ENCODE measurements around the gene ARHGAP1. TPM values are rescaled to one million over a fixed set of nuclear protein-coding genes. Genes with fewer than 3 reads are reported as not detected.
A peak's percentile ranks its signal among the peaks of the same experiment; 100 is the strongest.

ARHGAP1 gene
- polyA plus RNA-seq, 2 donors: 27.3 to 33.8 TPM

DNA sequence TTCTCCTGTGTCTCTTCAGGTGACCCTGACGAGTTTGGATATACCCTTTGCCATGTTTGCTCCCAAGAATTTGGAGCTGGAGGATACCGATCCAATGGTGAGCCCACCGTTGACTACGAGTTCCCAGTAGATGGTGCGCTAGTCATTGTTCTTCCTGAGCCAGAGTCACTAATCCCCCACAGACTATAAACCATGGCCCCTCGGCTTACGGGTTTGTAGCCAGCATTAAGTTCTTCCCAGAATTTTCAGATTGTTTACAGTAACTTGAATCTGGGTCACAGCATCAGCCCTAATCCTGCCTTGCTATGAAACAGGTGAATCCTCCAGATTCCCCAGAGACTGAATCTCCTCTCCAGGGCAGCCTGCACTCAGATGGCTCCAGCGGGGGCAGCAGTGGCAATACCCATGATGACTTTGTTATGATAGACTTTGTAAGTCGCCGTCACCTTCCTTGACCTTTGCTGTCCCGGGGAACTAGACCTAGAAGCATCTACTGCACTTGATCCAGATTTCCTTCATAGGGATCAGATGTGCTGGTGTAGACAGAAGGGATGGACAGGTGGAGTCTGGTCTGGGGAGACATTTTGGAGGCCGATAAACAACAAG is 31.8 kb downstream of the ARHGAP1 start:
- Histone ChIP-seq H3K27ac (ENCODE audit: low read depth in 2 of 2, low read length in 1 of 2) (no peak overlapping the region), H3K36me3 (ENCODE audit: control insufficient read depth in 2 of 2, insufficient read depth in 2 of 2, low read length in 1 of 2) (peaks cover 29 to 40% of the 10 kb centered on the region in 2 donors), H3K4me3 (ENCODE audit: low read depth in 1 of 2, low read length in 2 of 2) (no peak overlapping the region), H3K27me3 (ENCODE audit: control insufficient read depth in 1 of 2, insufficient read depth in 2 of 2, low read length in 2 of 2) (no peaks in the 10 kb centered on the region), H3K9me3 (ENCODE audit: control insufficient read depth in 2 of 2, insufficient read depth in 1 of 2, low read depth in 1 of 2, low read length in 1 of 2) (no peaks in the 10 kb centered on the region), H3K4me1 (ENCODE audit: control insufficient read depth in 2 of 2, insufficient read depth in 2 of 2, low read length in 1 of 2) (peaks cover 0 to 10% of the 10 kb centered on the region in 2 donors)
- WGBS, 2 donors: 91 to 93% methylated on average over 12 of the region's 12 CpGs

DNA sequence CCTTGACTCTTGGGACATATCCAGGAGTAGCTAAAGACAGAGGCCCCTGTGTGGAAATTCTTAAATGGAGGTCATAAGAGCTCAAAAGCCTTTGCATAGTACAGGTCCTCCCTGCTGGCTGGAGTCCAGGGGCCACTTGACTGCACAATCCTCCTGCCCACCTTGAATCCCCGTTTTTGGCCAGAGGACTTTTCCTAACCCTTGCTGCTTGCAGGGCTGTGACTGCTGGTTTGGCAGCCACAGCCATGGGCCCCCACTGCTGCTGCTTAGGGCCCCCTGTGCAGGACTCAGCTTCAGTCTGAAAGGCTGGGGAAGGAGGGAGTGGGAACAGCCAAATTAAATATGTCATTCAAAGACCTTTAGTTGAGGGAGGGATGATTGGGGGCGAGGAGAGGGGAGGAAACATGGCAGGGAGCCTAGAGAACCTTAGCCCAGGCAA is 33.4 kb downstream of the ARHGAP1 start:
- Histone ChIP-seq H3K4me3 (ENCODE audit: low read depth in 1 of 2, low read length in 2 of 2) (no peak overlapping the region), H3K27ac (ENCODE audit: low read depth in 2 of 2, low read length in 1 of 2) (peak overlapping the region in 1 of 2 donors; percentile 44), H3K9me3 (ENCODE audit: control insufficient read depth in 2 of 2, insufficient read depth in 1 of 2, low read depth in 1 of 2, low read length in 1 of 2) (no peaks in the 10 kb centered on the region), H3K36me3 (ENCODE audit: control insufficient read depth in 2 of 2, insufficient read depth in 2 of 2, low read length in 1 of 2) (peaks cover 26 to 32% of the 10 kb centered on the region in 2 donors), H3K27me3 (ENCODE audit: control insufficient read depth in 1 of 2, insufficient read depth in 2 of 2, low read length in 2 of 2) (no peaks in the 10 kb centered on the region), H3K4me1 (ENCODE audit: control insufficient read depth in 2 of 2, insufficient read depth in 2 of 2, low read length in 1 of 2) (no peaks in the 10 kb centered on the region)
- WGBS, 2 donors: 76 to 77% methylated on average over 2 of the region's 2 CpGs

DNA sequence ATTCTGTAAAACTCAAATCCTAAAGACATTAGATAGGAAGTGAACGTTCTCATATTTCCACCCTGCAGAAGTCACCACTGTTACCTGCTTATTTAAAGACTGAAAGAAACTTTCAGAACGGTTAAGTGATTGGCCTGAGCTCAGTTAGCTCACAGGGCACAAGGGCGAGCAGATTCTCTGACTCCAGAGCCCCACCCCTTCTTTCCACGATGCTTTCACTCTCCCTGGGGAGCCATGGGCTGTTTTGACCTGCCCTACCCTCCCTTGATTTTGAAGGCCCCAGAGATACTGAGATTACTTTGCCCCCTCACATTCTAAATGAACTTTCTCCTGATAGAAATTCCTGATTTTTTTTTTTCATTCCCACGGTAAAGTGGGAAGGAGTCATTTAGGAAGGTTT is 33.9 kb downstream of the ARHGAP1 start:
- WGBS, 2 donors: 65 to 70% methylated on average over 5 of the region's 5 CpGs
- Histone ChIP-seq H3K9me3 (ENCODE audit: control insufficient read depth in 2 of 2, insufficient read depth in 1 of 2, low read depth in 1 of 2, low read length in 1 of 2) (no peaks in the 10 kb centered on the region), H3K27me3 (ENCODE audit: control insufficient read depth in 1 of 2, insufficient read depth in 2 of 2, low read length in 2 of 2) (no peaks in the 10 kb centered on the region), H3K27ac (ENCODE audit: low read depth in 2 of 2, low read length in 1 of 2) (no peak overlapping the region), H3K36me3 (ENCODE audit: control insufficient read depth in 2 of 2, insufficient read depth in 2 of 2, low read length in 1 of 2) (peaks cover 24 to 26% of the 10 kb centered on the region in 2 donors), H3K4me3 (ENCODE audit: low read depth in 1 of 2, low read length in 2 of 2) (no peak overlapping the region), H3K4me1 (ENCODE audit: control insufficient read depth in 2 of 2, insufficient read depth in 2 of 2, low read length in 1 of 2) (no peaks in the 10 kb centered on the region)

DNA sequence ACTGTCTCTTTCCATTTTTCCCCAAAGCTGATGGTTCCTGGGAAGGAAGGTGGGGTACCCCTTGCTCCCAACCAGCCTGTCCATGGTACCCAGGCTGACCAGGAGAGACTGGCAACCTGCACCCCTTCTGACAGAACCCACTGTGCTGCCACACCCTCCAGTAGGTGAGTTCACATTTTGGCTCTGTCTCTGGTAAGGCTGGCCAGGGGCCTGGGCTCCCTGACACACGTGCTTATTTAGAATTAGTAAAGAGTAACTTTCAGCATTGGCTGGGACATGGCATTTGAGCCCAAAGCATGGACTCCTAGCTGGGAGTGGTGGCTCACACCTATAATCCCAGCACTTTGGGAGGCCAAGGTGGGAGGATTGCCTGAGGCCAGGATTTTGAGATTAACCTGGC is 35.1 kb downstream of the ARHGAP1 start:
- peak overlapping the region in 1 of 2 donors; percentile 45 for H3K27ac ChIP-seq (ENCODE audit: low read depth in 2 of 2, low read length in 1 of 2)
- H3K27me3 ChIP-seq (ENCODE audit: control insufficient read depth in 1 of 2, insufficient read depth in 2 of 2, low read length in 2 of 2): no peaks in the 10 kb centered on the region
- H3K36me3 ChIP-seq (ENCODE audit: control insufficient read depth in 2 of 2, insufficient read depth in 2 of 2, low read length in 1 of 2): peaks cover 23 to 24% of the 10 kb centered on the region in 2 donors
- no peak overlapping the region for H3K4me3 ChIP-seq (ENCODE audit: low read depth in 1 of 2, low read length in 2 of 2)
- no peaks in the 10 kb centered on the region for H3K4me1 ChIP-seq (ENCODE audit: control insufficient read depth in 2 of 2, insufficient read depth in 2 of 2, low read length in 1 of 2)
- H3K9me3 ChIP-seq (ENCODE audit: control insufficient read depth in 2 of 2, insufficient read depth in 1 of 2, low read depth in 1 of 2, low read length in 1 of 2): no peaks in the 10 kb centered on the region
- 67 to 69% methylated on average over 1 of the region's 1 CpG for WGBS, 2 donors

DNA sequence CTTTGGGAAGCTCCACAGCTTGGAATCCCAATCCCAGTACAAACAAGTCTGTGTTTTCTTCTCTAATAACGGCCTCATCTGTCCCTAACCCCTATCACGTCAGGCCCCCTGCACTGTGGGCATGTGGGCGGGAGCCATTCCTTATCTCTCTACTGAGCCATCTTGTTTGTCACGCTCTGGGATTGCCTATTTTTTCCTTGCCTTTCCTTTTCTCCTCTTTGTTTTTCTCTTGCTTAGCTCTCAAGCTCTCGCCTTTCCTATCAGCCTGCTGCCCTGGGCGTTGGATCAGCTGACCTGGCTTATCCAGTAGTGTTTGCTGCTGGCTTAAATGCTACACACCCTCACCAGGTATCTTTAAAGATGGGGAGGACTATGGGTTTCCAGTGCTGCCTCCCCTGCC is 35.8 kb downstream of the ARHGAP1 start:
- no peaks in the 10 kb centered on the region for H3K4me1 ChIP-seq (ENCODE audit: control insufficient read depth in 2 of 2, insufficient read depth in 2 of 2, low read length in 1 of 2)
- peaks cover 20 to 23% of the 10 kb centered on the region in 2 donors for H3K36me3 ChIP-seq (ENCODE audit: control insufficient read depth in 2 of 2, insufficient read depth in 2 of 2, low read length in 1 of 2)
- H3K27me3 ChIP-seq (ENCODE audit: control insufficient read depth in 1 of 2, insufficient read depth in 2 of 2, low read length in 2 of 2): no peaks in the 10 kb centered on the region
- no peak overlapping the region for H3K27ac ChIP-seq (ENCODE audit: low read depth in 2 of 2, low read length in 1 of 2)
- no peak overlapping the region for H3K4me3 ChIP-seq (ENCODE audit: low read depth in 1 of 2, low read length in 2 of 2)
- H3K9me3 ChIP-seq (ENCODE audit: control insufficient read depth in 2 of 2, insufficient read depth in 1 of 2, low read depth in 1 of 2, low read length in 1 of 2): no peaks in the 10 kb centered on the region
- WGBS, 2 donors: 66 to 74% methylated on average over 6 of the region's 6 CpGs

DNA sequence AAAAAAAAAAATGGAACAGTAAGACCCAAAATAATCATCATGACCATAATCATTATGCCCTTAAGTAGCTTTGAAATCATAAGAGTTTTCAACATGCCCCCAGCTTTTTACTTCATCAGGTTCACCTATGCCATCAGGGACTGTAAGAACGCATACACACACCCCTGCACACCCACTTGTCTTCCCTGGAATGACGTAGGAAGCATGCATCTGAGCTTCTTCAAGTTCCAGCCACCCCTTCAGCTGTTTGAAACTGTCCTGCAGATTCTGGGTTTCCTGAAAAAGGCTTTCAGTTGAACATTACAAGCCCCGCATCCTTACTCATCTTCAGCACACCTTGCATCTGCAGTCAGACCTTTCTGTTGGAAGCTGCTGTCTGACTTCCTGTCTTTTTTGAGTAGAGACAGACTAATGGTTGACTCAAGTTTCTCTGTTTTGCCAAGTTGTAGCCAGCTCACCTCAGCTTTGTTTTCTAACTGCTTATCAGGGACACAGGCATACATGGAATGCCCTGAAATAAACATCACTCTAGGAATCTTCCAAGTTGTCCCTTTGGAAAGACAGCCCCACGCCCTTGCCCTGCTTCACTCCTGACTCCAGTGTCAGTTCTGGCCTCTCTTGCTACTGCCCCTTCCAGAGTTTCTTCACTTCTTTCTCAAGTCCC is 37.0 kb downstream of the ARHGAP1 start:
- Histone ChIP-seq H3K4me3 (ENCODE audit: low read depth in 1 of 2, low read length in 2 of 2) (no peak overlapping the region), H3K27ac (ENCODE audit: low read depth in 2 of 2, low read length in 1 of 2) (no peak overlapping the region), H3K4me1 (ENCODE audit: control insufficient read depth in 2 of 2, insufficient read depth in 2 of 2, low read length in 1 of 2) (no peaks in the 10 kb centered on the region), H3K27me3 (ENCODE audit: control insufficient read depth in 1 of 2, insufficient read depth in 2 of 2, low read length in 2 of 2) (no peaks in the 10 kb centered on the region), H3K36me3 (ENCODE audit: control insufficient read depth in 2 of 2, insufficient read depth in 2 of 2, low read length in 1 of 2) (peaks cover 13 to 21% of the 10 kb centered on the region in 2 donors), H3K9me3 (ENCODE audit: control insufficient read depth in 2 of 2, insufficient read depth in 1 of 2, low read depth in 1 of 2, low read length in 1 of 2) (no peaks in the 10 kb centered on the region)
- 85 to 86% methylated on average over 4 of the region's 4 CpGs for WGBS, 2 donors

DNA sequence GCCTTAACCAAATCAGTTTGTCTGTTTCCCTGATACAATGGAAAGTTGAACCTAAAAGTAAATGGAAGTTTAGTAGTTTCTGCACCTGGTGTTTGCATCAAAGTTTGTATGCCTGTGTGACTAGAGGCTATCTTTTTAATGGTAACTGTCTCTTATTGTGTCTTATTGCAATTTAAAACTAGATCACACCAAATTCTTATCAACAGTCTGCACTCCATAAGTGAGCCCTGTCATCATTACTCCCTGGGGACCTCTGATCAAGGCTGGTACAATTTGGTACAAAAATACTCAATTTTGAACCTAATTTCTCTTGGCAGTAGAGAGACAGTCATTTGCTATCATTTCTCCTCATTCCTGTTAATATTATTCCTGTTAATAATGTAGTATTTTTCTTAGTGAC is 38.1 kb downstream of the ARHGAP1 start:
- H3K27me3 ChIP-seq (ENCODE audit: control insufficient read depth in 1 of 2, insufficient read depth in 2 of 2, low read length in 2 of 2): no peaks in the 10 kb centered on the region
- H3K4me1 ChIP-seq (ENCODE audit: control insufficient read depth in 2 of 2, insufficient read depth in 2 of 2, low read length in 1 of 2): no peaks in the 10 kb centered on the region
- H3K4me3 ChIP-seq (ENCODE audit: low read depth in 1 of 2, low read length in 2 of 2): no peak overlapping the region
- H3K27ac ChIP-seq (ENCODE audit: low read depth in 2 of 2, low read length in 1 of 2): no peak overlapping the region
- H3K9me3 ChIP-seq (ENCODE audit: control insufficient read depth in 2 of 2, insufficient read depth in 1 of 2, low read depth in 1 of 2, low read length in 1 of 2): no peaks in the 10 kb centered on the region
- H3K36me3 ChIP-seq (ENCODE audit: control insufficient read depth in 2 of 2, insufficient read depth in 2 of 2, low read length in 1 of 2): peaks cover 9 to 15% of the 10 kb centered on the region in 2 donors

DNA sequence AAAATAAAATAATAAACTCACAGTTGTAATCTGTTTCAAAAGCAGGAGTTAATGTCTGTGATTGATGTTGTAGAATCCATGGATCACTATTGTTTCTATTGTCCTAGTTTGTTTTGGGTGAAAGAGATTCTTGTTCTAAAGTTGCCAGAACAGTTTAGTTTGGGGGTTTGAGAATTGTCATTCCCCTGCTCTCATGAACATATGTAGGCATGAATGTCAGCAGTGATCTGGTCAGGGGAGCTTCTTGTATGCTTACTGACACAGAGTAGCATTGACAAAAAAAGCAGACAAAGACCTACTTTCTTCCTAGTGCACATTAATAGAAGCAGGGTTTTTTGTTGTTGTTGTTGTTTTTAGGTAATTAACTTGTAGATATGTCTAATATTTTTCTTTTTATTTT is 38.6 kb downstream of the ARHGAP1 start:
- no peaks in the 10 kb centered on the region for H3K27me3 ChIP-seq (ENCODE audit: control insufficient read depth in 1 of 2, insufficient read depth in 2 of 2, low read length in 2 of 2)
- H3K4me3 ChIP-seq (ENCODE audit: low read depth in 1 of 2, low read length in 2 of 2): no peak overlapping the region
- peaks cover 9 to 18% of the 10 kb centered on the region in 2 donors for H3K36me3 ChIP-seq (ENCODE audit: control insufficient read depth in 2 of 2, insufficient read depth in 2 of 2, low read length in 1 of 2)
- H3K27ac ChIP-seq (ENCODE audit: low read depth in 2 of 2, low read length in 1 of 2): no peak overlapping the region
- no peaks in the 10 kb centered on the region for H3K4me1 ChIP-seq (ENCODE audit: control insufficient read depth in 2 of 2, insufficient read depth in 2 of 2, low read length in 1 of 2)
- no peaks in the 10 kb centered on the region for H3K9me3 ChIP-seq (ENCODE audit: control insufficient read depth in 2 of 2, insufficient read depth in 1 of 2, low read depth in 1 of 2, low read length in 1 of 2)

DNA sequence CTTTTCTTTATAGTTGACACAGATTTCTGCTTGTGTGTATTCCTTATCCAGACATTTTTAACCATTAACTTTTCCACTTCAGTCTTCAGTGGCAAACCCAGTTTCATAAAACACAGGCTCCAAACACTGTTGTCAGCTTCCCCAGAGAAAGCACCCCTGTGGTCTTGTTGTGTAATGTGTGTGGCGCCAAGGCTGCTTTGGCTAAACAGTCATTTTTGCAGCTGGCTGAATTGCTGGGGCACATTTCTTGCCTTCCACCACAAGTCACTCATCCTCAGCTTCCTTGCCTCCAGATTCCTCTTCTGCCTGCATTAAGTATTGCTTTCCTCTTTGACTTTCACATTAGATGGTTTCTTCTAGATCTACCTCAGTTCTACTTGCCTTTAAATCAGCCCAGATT is 40.5 kb downstream of the ARHGAP1 start:
- H3K27me3 ChIP-seq (ENCODE audit: control insufficient read depth in 1 of 2, insufficient read depth in 2 of 2, low read length in 2 of 2): no peaks in the 10 kb centered on the region
- H3K27ac ChIP-seq (ENCODE audit: low read depth in 2 of 2, low read length in 1 of 2): no peak overlapping the region
- WGBS, 2 donors: 70 to 93% methylated on average over 1 of the region's 1 CpG
- peaks cover 9 to 16% of the 10 kb centered on the region in 2 donors for H3K36me3 ChIP-seq (ENCODE audit: control insufficient read depth in 2 of 2, insufficient read depth in 2 of 2, low read length in 1 of 2)
- H3K4me3 ChIP-seq (ENCODE audit: low read depth in 1 of 2, low read length in 2 of 2): no peak overlapping the region
- no peaks in the 10 kb centered on the region for H3K4me1 ChIP-seq (ENCODE audit: control insufficient read depth in 2 of 2, insufficient read depth in 2 of 2, low read length in 1 of 2)
- no peaks in the 10 kb centered on the region for H3K9me3 ChIP-seq (ENCODE audit: control insufficient read depth in 2 of 2, insufficient read depth in 1 of 2, low read depth in 1 of 2, low read length in 1 of 2)

DNA sequence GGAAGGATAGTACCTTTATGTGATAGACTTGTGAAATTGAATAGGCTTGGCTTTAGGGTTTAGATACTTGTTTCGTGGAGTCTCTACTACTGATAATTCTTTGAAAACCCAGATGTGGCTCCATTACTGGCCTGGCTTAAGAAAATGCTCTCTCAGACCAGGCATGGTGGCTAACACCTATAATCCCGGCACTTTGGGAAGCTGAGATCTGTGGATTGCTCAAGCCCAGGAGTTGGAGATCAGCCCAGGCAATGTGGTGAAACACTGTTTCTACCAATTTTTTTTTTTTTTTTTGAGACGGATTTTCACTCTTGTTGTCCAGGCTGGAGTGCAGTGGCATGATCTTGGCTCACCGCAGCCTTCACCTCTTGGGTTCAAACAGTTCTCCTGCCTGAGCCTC is 42.2 kb downstream of the ARHGAP1 start:
- Histone ChIP-seq H3K27ac (ENCODE audit: low read depth in 2 of 2, low read length in 1 of 2) (no peak overlapping the region), H3K9me3 (ENCODE audit: control insufficient read depth in 2 of 2, insufficient read depth in 1 of 2, low read depth in 1 of 2, low read length in 1 of 2) (no peaks in the 10 kb centered on the region), H3K27me3 (ENCODE audit: control insufficient read depth in 1 of 2, insufficient read depth in 2 of 2, low read length in 2 of 2) (no peaks in the 10 kb centered on the region), H3K36me3 (ENCODE audit: control insufficient read depth in 2 of 2, insufficient read depth in 2 of 2, low read length in 1 of 2) (peaks cover 3 to 17% of the 10 kb centered on the region in 2 donors), H3K4me1 (ENCODE audit: control insufficient read depth in 2 of 2, insufficient read depth in 2 of 2, low read length in 1 of 2) (no peaks in the 10 kb centered on the region), H3K4me3 (ENCODE audit: low read depth in 1 of 2, low read length in 2 of 2) (no peak overlapping the region)
- 81 to 83% methylated on average over 4 of the region's 4 CpGs for WGBS, 2 donors
